Keratinocyte (primary cell): ENCODE data around the gene RDX. TPM values are rescaled to one million over a fixed set of nuclear protein-coding genes. Genes with fewer than 3 reads are reported as not detected.

Experiments
- DNase-seq: peaks from one replicate; pipeline ENCODE4 v3.0.0-alpha.2; 2011; ENCODE audit warnings: low read depth, missing footprints, low spot score
- FAIRE-seq: peaks from 2 replicates; lab custom pipeline; 2011; peaks lifted over from hg19 to GRCh38; lab: Jason Lieb, UNC
- H2AFZ ChIP-seq: 2 replicates; pipeline ENCODE4 v1.6.0; 2012; ENCODE audit warnings: low read length, control low read depth, inconsistent platforms; ENCODE audit not compliant: control insufficient read depth
- H3K27ac ChIP-seq: 2 replicates; pipeline ENCODE4 v1.5.1; 2011; ENCODE audit warnings: low read length; ENCODE audit not compliant: control insufficient read depth, insufficient read depth
- H3K27me3 ChIP-seq: 3 replicates; pipeline ENCODE4 v1.6.0; 2011; ENCODE audit warnings: low read length; ENCODE audit not compliant: control insufficient read depth, insufficient read depth; ENCODE audit errors: extremely low read depth
- H3K36me3 ChIP-seq, 2 experiments: 2 replicates in 1 of 2; 3 replicates in 1 of 2; pipeline ENCODE4 v1.5.1; 2011; ENCODE audit warnings: low read length in 2 of 2, mild to moderate bottlenecking in 1 of 2; ENCODE audit not compliant: control insufficient read depth in 2 of 2, insufficient read depth in 2 of 2; ENCODE audit errors: extremely low read depth in 1 of 2
- H3K4me1 ChIP-seq: 3 replicates; pipeline ENCODE4 v1.5.1; 2011; ENCODE audit warnings: low read length; ENCODE audit not compliant: control insufficient read depth, insufficient read depth; ENCODE audit errors: extremely low read depth
- H3K4me2 ChIP-seq: 3 replicates; pipeline ENCODE4 v1.6.0; 2011; ENCODE audit warnings: low read depth, low read length; ENCODE audit not compliant: control insufficient read depth, insufficient read depth; ENCODE audit errors: extremely low read depth
- H3K4me3 ChIP-seq, 3 experiments: fragments of 200-600 bp in 1 of 3; sonication (generic) in 1 of 3; 2 replicates in 2 of 3; 3 replicates in 1 of 3; pipeline ENCODE4 v1.5.1; 2011 to 2016; ENCODE audit warnings: low read length in 3 of 3, mild to moderate bottlenecking in 3 of 3, control low read depth in 2 of 3, inconsistent platforms in 1 of 3, low read depth in 1 of 3, mixed read lengths in 1 of 3, mixed run types in 1 of 3, moderate library complexity in 1 of 3; ENCODE audit not compliant: control insufficient read depth in 2 of 3, insufficient read depth in 2 of 3; ENCODE audit errors: extremely low read depth in 1 of 3
- H3K79me2 ChIP-seq: 2 replicates; pipeline ENCODE4 v1.6.0; 2012; ENCODE audit warnings: low read length; ENCODE audit not compliant: control insufficient read depth, insufficient read depth
- H3K9ac ChIP-seq: 3 replicates; pipeline ENCODE4 v1.6.0; 2011; ENCODE audit warnings: low read length; ENCODE audit not compliant: control insufficient read depth, insufficient read depth; ENCODE audit errors: extremely low read depth
- H3K9me1 ChIP-seq: 3 replicates; pipeline ENCODE4 v1.6.0; 2011; ENCODE audit warnings: low read length; ENCODE audit not compliant: control insufficient read depth, insufficient read depth; ENCODE audit errors: extremely low read depth
- H3K9me3 ChIP-seq: 2 replicates; pipeline ENCODE4 v1.5.1; 2012; ENCODE audit warnings: low read depth, low read length; ENCODE audit not compliant: control insufficient read depth
- H4K20me1 ChIP-seq: 3 replicates; pipeline ENCODE4 v1.6.0; 2011; ENCODE audit warnings: low read length; ENCODE audit not compliant: control insufficient read depth, insufficient read depth; ENCODE audit errors: extremely low read depth
- EZH2 ChIP-seq: IDR thresholded peaks from one replicate; pipeline ENCODE4 v1.6.1; 2012; ENCODE audit warnings: inconsistent platforms, mild to moderate bottlenecking, low read length, moderate library complexity
- dilution Hi-C: fragments of 300-500 bp; cut with MboI; formaldehyde crosslinking; loops from one replicate; pipeline ENCODE4 v1.7.0; 2020; ENCODE audit warnings: low sequenced_read_pairs; ENCODE audit not compliant: extremely low pct_ligation_motif_present
- polyA plus RNA-seq, 5 experiments: library from polyadenylated mRNA; depleted of rRNA in 3 of 5; stranded (reverse) in 3 of 5; stranded (forward) in 1 of 5; unstranded in 1 of 5; fragments of >200 nt; gene quantifications; 1 replicate in 1 of 5; 2 replicates in 3 of 5; 3 replicates in 1 of 5; pipeline versions ENCODE4 v1.2.1 to v1.2.3, GENCODE V29; 2011 to 2012; ENCODE audit warnings: missing spikeins in 2 of 5, low read depth in 1 of 5, low replicate concordance in 1 of 5
- TF ChIP-seq, protein P1 (sequence below), 3 experiments: IDR thresholded peaks in 1 of 3; conservative IDR thresholded peaks in 1 of 3; optimal IDR thresholded peaks in 1 of 3; 2 replicates in 2 of 3; 3 replicates in 1 of 3; pipeline versions ENCODE3 to v1.5.1; 2011; ENCODE audit warnings: low read length in 3 of 3, mild to moderate bottlenecking in 3 of 3, moderate library complexity in 2 of 3, control low read depth in 1 of 3, inconsistent platforms in 1 of 3; ENCODE audit not compliant: insufficient read depth in 2 of 3; ENCODE audit errors: extremely low read depth in 1 of 3

The RDX gene
- polyA plus RNA-seq, 1 donor (not counting 4 experiments of a cell fraction or from before 2014, with no cell fraction given): 85.4 TPM

GRCh38 chr11:110317516-110317932 is 21.1 kb upstream of the RDX start:
- H3K79me2 ChIP-seq: no peaks in the 10 kb centered on the region
- FAIRE-seq (no peak), DNase-seq (no peak)
- H3K4me1 ChIP-seq: peaks cover 4% of the 10 kb centered on the region
- no peak overlapping the region for H2AFZ ChIP-seq
- dilution Hi-C loops: no loop called here
- TF ChIP-seq, protein P1, sequence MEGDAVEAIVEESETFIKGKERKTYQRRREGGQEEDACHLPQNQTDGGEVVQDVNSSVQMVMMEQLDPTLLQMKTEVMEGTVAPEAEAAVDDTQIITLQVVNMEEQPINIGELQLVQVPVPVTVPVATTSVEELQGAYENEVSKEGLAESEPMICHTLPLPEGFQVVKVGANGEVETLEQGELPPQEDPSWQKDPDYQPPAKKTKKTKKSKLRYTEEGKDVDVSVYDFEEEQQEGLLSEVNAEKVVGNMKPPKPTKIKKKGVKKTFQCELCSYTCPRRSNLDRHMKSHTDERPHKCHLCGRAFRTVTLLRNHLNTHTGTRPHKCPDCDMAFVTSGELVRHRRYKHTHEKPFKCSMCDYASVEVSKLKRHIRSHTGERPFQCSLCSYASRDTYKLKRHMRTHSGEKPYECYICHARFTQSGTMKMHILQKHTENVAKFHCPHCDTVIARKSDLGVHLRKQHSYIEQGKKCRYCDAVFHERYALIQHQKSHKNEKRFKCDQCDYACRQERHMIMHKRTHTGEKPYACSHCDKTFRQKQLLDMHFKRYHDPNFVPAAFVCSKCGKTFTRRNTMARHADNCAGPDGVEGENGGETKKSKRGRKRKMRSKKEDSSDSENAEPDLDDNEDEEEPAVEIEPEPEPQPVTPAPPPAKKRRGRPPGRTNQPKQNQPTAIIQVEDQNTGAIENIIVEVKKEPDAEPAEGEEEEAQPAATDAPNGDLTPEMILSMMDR (optimal IDR thresholded peaks at IDR 0.05 in 1 of 3, IDR thresholded peaks at IDR 0.05 in 1 of 3, conservative IDR thresholded peaks at IDR 0.05 in 1 of 3; ENCODE audit: extremely low read depth in 1 of 3, insufficient read depth in 2 of 3, low read length in 3 of 3): no peak
- no peak for TF ChIP-seq EZH2
- H3K9me1 ChIP-seq: no peaks in the 10 kb centered on the region
- no peaks in the 10 kb centered on the region for H3K27me3 ChIP-seq
- no peak overlapping the region for H3K4me3 ChIP-seq
- H3K9me3 ChIP-seq: no peaks in the 10 kb centered on the region
- H4K20me1 ChIP-seq: no peaks in the 10 kb centered on the region
- no peak overlapping the region for H3K9ac ChIP-seq
- no peak overlapping the region for H3K27ac ChIP-seq
- no peak overlapping the region for H3K4me2 ChIP-seq
- no peaks in the 10 kb centered on the region for H3K36me3 ChIP-seq

DNA sequence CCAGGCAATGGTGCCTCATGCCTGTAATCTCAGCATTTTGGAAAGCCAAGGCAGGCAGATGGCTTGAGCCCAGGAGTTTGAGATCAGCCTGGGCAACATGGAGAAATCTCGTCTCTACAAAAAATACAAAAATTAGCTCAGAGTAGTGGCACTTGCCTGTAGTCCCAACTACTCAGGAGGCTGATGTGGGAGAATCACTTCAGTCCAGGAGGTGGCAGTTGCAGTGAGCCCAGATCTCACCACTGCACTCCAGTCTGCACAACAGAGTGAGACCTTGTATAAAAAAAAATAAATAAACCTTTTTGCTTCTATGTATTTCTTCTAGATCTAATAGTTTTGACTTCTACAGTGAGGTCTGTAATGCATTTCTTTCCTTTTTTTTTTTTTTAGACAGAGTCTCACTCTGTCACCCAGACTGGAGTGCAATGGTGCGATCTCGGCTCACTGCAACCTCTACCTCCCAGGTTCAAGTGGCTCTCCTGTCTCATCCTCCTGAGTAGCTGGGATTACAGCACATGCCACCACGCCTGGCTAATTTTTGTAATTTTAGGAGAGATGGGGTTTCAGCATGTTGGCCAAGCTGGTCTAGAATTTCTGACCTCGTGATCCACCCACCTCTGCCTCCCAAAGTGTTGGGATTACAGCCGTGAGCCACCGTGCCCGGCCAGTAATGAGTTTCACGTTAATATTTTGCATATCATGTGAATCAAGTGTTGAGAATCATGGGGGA is 18.1 kb upstream of the RDX start:
- dilution Hi-C loops: no loop called here
- H3K4me2 ChIP-seq: no peak overlapping the region
- DNase-seq (no peak), FAIRE-seq (no peak)
- no peak overlapping the region for H3K9ac ChIP-seq
- no peaks in the 10 kb centered on the region for H3K9me3 ChIP-seq
- peaks cover 14% of the 10 kb centered on the region for H3K4me1 ChIP-seq
- no peaks in the 10 kb centered on the region for H3K79me2 ChIP-seq
- TF ChIP-seq, protein P1 (optimal IDR thresholded peaks at IDR 0.05 in 1 of 3, IDR thresholded peaks at IDR 0.05 in 1 of 3, conservative IDR thresholded peaks at IDR 0.05 in 1 of 3; ENCODE audit: extremely low read depth in 1 of 3, insufficient read depth in 2 of 3, low read length in 3 of 3): no peak
- no peak for TF ChIP-seq EZH2
- H3K9me1 ChIP-seq: no peaks in the 10 kb centered on the region
- H3K4me3 ChIP-seq: no peak overlapping the region
- no peaks in the 10 kb centered on the region for H3K36me3 ChIP-seq
- H4K20me1 ChIP-seq: no peaks in the 10 kb centered on the region
- no peak overlapping the region for H2AFZ ChIP-seq
- H3K27me3 ChIP-seq: no peaks in the 10 kb centered on the region
- no peak overlapping the region for H3K27ac ChIP-seq
